GM18951 (cell line): ENCODE data around the gene PARN.
"Not testable (repeated sequence)": the region's sequence is repeated elsewhere in the genome, so short reads cannot be mapped to it uniquely, and the experiment has no call there.

Source experiments
- POLR2A ChIP-seq: IDR thresholded peaks from 4 replicates; pipeline ENCODE4 v1.6.1; 2011; ENCODE audit warnings: mild to moderate bottlenecking; ENCODE audit not compliant: insufficient read length, insufficient read depth; ENCODE audit errors: extremely low read depth
- in situ Hi-C: fragments of 300-500 bp; cut with MboI; formaldehyde crosslinking; loops from one replicate; pipeline ENCODE4 v1.12.0; 2022; ENCODE audit warnings: low sequenced_read_pairs, mixed read lengths, inconsistent platforms; ENCODE audit not compliant: unreplicated experiment

Gene PARN

GRCh38 chr16:14423344-14423743, 206.7 kb downstream of the PARN start:
- TF ChIP-seq POLR2A, result no peak
- in situ Hi-C loops, result no loop called here

- in situ Hi-C loops, result no loop called here
- TF ChIP-seq POLR2A, result no peak
These were observed 209.2 kb downstream of the PARN start for GRCh38 chr16:14420721-14421488.

GRCh38 chr16:14420243-14420642, 209.8 kb downstream of the PARN start:
- in situ Hi-C loops, result not testable (repeated sequence)

- TF ChIP-seq POLR2A, result no peak
- in situ Hi-C loops, result no loop called here
These were observed 210.2 kb downstream of the PARN start for GRCh38 chr16:14419817-14420216.

- in situ Hi-C loops, result no loop called here
- TF ChIP-seq POLR2A, result no peak
These were observed 211.2 kb downstream of the PARN start for GRCh38 chr16:14418795-14419225.

- in situ Hi-C loops, result no loop called here
- no peak for TF ChIP-seq POLR2A
These were observed 213.9 kb downstream of the PARN start for GRCh38 chr16:14416184-14416583.

GRCh38 chr16:14415291-14415690, 214.8 kb downstream of the PARN start:
- in situ Hi-C loops, result no loop called here
- no peak for TF ChIP-seq POLR2A

GRCh38 chr16:14409563-14409962, 220.5 kb downstream of the PARN start:
- TF ChIP-seq POLR2A, result no peak

GRCh38 chr16:14407786-14408399, 222.2 kb downstream of the PARN start:
- no peak for TF ChIP-seq POLR2A
- in situ Hi-C loops, result no loop called here

More at GRCh38 chr16:14409563-14409962, 220.5 kb downstream of the PARN start:
- in situ Hi-C loops, result no loop called here

- peak; percentile 16 for TF ChIP-seq POLR2A
- in situ Hi-C loops, result no loop called here
These were observed 224.2 kb downstream of the PARN start for GRCh38 chr16:14405611-14406537.

GRCh38 chr16:14403001-14403389, 227.1 kb downstream of the PARN start:
- in situ Hi-C loops, result not testable (repeated sequence)

GRCh38 chr16:14402114-14403000, 227.7 kb downstream of the PARN start:
- in situ Hi-C loops, result not testable (repeated sequence)

GRCh38 chr16:14401711-14402061, 228.4 kb downstream of the PARN start:
- in situ Hi-C loops, result not testable (repeated sequence)

- in situ Hi-C loops, result not testable (repeated sequence)
These were observed 228.9 kb downstream of the PARN start for GRCh38 chr16:14400978-14401710.
